A549 (cell line): Measurements from ENCODE around the gene ABO. TPM values are rescaled to one million over a fixed set of nuclear protein-coding genes. Genes with fewer than 3 reads are reported as not detected.

ENCODE experiments used
- ATAC-seq, 2 experiments: fragments of 200-7000 bp in 1 of 2; fragments of >200 bp in 1 of 2; cut with Nextera tagmentation in 1 of 2; cut with Tn5 transposase in 1 of 2; 3 replicates each; pipeline versions ENCODE4 v1.8.0 to v1.9.1; 2018 to 2020; ENCODE audit warnings: mild to moderate bottlenecking in 1 of 2, moderate library complexity in 1 of 2
- CTCF ChIA-PET: fragments of 300-600 bp; sonication (Branson Sonifier 250); formaldehyde crosslinking; extraction: SDS; loops from one replicate; lab custom pipeline; 2021; ENCODE audit warnings: antibody characterized with exemption, inconsistent platforms; lab: Yijun Ruan, JAX
- POLR2A ChIA-PET: fragments of 350-600 bp; formaldehyde crosslinking; extraction: SDS; loops from one replicate; lab custom pipeline; 2021; ENCODE audit warnings: antibody characterized with exemption, inconsistent platforms; lab: Yijun Ruan, JAX
- DNase-seq, 2 experiments: peaks; one replicate each; pipeline versions ENCODE4 v3.0.0 to v3.0.0-alpha.2; 2011 to 2016; ENCODE audit warnings: low read depth in 1 of 2, low spot score in 1 of 2
- FAIRE-seq: peaks from 2 replicates; lab custom pipeline; 2011; peaks lifted over from hg19 to GRCh38; lab: Jason Lieb, UNC
- H3K27ac ChIP-seq, 2 experiments: fragments of >200 bp; sonication (Bioruptor Twin); formaldehyde crosslinking; 3 replicates each; pipeline ENCODE4 v1.5.1; 2016 to 2017
- H3K4me1 ChIP-seq: fragments of >200 bp; sonication (Bioruptor Twin); formaldehyde crosslinking; 3 replicates; pipeline ENCODE4 v1.6.1; 2016
- H3K4me2 ChIP-seq: fragments of >200 bp; sonication (Bioruptor Twin); formaldehyde crosslinking; 3 replicates; pipeline ENCODE4 v1.6.1; 2016
- H3K4me3 ChIP-seq: fragments of >200 bp; sonication (Bioruptor Twin); formaldehyde crosslinking; 3 replicates; pipeline ENCODE4 v1.5.1; 2016
- H3K9me3 ChIP-seq: fragments of >200 bp; sonication (Bioruptor Twin); formaldehyde crosslinking; 3 replicates; pipeline ENCODE4 v1.6.1; 2016
- ATOH8 ChIP-seq: fragments of 250-450 bp; sonication (Bioruptor Pico); IDR thresholded peaks from 2 replicates; pipeline ENCODE4 v1.5.0; 2020; ENCODE audit warnings: low read depth, mild to moderate bottlenecking, moderate library complexity
- CHD2 ChIP-seq: fragments of 150-350 bp; IDR thresholded peaks from 2 replicates; pipeline ENCODE4 v1.6.1; 2014; ENCODE audit warnings: low read length; ENCODE audit not compliant: partially characterized antibody
- EHF ChIP-seq: fragments of 250-450 bp; sonication (Bioruptor Pico); IDR thresholded peaks from 2 replicates; pipeline ENCODE4 v1.5.0; 2020; ENCODE audit warnings: mild to moderate bottlenecking
- EHMT2 ChIP-seq: fragments of 200-600 bp; sonication (generic); IDR thresholded peaks from 2 replicates; pipeline ENCODE4 v1.6.1; 2016; ENCODE audit warnings: antibody characterized with exemption, low read depth, mild to moderate bottlenecking, moderate library complexity
- EP300 ChIP-seq, 2 experiments: fragments of >200 bp; sonication (Bioruptor Twin); formaldehyde crosslinking; IDR thresholded peaks; 2 replicates in 1 of 2; 3 replicates in 1 of 2; pipeline ENCODE4 v1.6.1; 2016 to 2017
- HES2 ChIP-seq: fragments of >200 bp; sonication (Bioruptor Twin); formaldehyde crosslinking; IDR thresholded peaks from 2 replicates; pipeline ENCODE4 v1.6.1; 2016
- HEYL ChIP-seq: fragments of 250-450 bp; sonication (Bioruptor Pico); IDR thresholded peaks from 2 replicates; pipeline ENCODE4 v1.8.0; 2021; ENCODE audit warnings: mild to moderate bottlenecking, moderate library complexity
- HOXB13 ChIP-seq: fragments of 250-450 bp; sonication (Bioruptor Pico); IDR thresholded peaks from 2 replicates; pipeline ENCODE4 v1.5.0; 2020; ENCODE audit warnings: low read depth, mild to moderate bottlenecking, moderate library complexity
- HOXB5 ChIP-seq: fragments of 250-450 bp; sonication (Bioruptor Pico); IDR thresholded peaks from 2 replicates; pipeline ENCODE4 v1.5.0; 2020; ENCODE audit warnings: mild to moderate bottlenecking, moderate library complexity
- JUN ChIP-seq, 2 experiments: fragments of >200 bp; sonication (Bioruptor Twin); formaldehyde crosslinking; IDR thresholded peaks; 2 replicates in 1 of 2; 3 replicates in 1 of 2; pipeline ENCODE4 v1.6.1; 2016 to 2017
- KDM5A ChIP-seq: fragments of 200-600 bp; sonication (generic); IDR thresholded peaks from 2 replicates; pipeline ENCODE4 v1.6.1; 2016; ENCODE audit warnings: antibody characterized with exemption, mild to moderate bottlenecking
- MAX ChIP-seq: IDR thresholded peaks from 2 replicates; pipeline ENCODE4 v1.6.1; 2012
- MAZ ChIP-seq: fragments of 150-350 bp; IDR thresholded peaks from 2 replicates; pipeline ENCODE4 v1.6.1; 2014; ENCODE audit warnings: antibody characterized with exemption, low read depth, low read length, borderline replicate concordance
- NPAS2 ChIP-seq: fragments of 250-450 bp; sonication (Bioruptor Pico); IDR thresholded peaks from 2 replicates; pipeline ENCODE4 v1.8.0; 2022; ENCODE audit warnings: mild to moderate bottlenecking, moderate library complexity, borderline replicate concordance
- POLR2A ChIP-seq: IDR thresholded peaks from 2 replicates; pipeline ENCODE4 v1.6.1; 2012; ENCODE audit warnings: mild to moderate bottlenecking, low read length
- RCOR1 ChIP-seq: fragments of 150-350 bp; IDR thresholded peaks from 2 replicates; pipeline ENCODE4 v1.6.1; 2014; ENCODE audit warnings: antibody characterized with exemption, low read length, low read depth
- REST ChIP-seq: fragments of 200-600 bp; sonication (generic); IDR thresholded peaks from 2 replicates; pipeline ENCODE4 v1.6.1; 2016; ENCODE audit warnings: antibody characterized with exemption, mild to moderate bottlenecking, moderate library complexity
- RFX5 ChIP-seq: fragments of 450-650 bp; IDR thresholded peaks from 2 replicates; pipeline ENCODE4 v1.7.1; 2014; ENCODE audit warnings: antibody characterized with exemption, mild to moderate bottlenecking, moderate library complexity
- USF2 ChIP-seq: fragments of 450-650 bp; IDR thresholded peaks from 2 replicates; pipeline ENCODE4 v1.6.1; 2014; ENCODE audit warnings: antibody characterized with exemption
- ZFP36 ChIP-seq: fragments of 450-650 bp; IDR thresholded peaks from 2 replicates; pipeline ENCODE4 v1.6.1; 2014; ENCODE audit warnings: borderline replicate concordance; ENCODE audit not compliant: partially characterized antibody
- WGBS: methylation state at CpG from one replicate; pipeline ENCODE4 v1.1.6; 2017; ENCODE audit errors: missing lambda C conversion rate; 5-methylcytosine and 5-hydroxymethylcytosine counted together
- polyA plus RNA-seq, 4 experiments: library from polyadenylated mRNA; depleted of rRNA in 3 of 4; stranded (reverse); fragments of >200 nt; fragmentation: RNase III in 1 of 4; extraction: RNeasy Plus Mini Kit Qiagen cat#74134 plus additional on column Dnase treatment in 1 of 4; gene quantifications; 2 replicates in 3 of 4; 3 replicates in 1 of 4; pipeline ENCODE4 v1.2.3, GENCODE V29; 2011 to 2017
- TF ChIP-seq, protein P1 (sequence below): IDR thresholded peaks from 2 replicates; pipeline ENCODE4 v1.6.1; 2012; ENCODE audit warnings: low read depth, borderline replicate concordance

Gene ABO
- polyA plus RNA-seq, 2 of the 4 experiments (the other 2 are of a cell fraction): not detected

GRCh38 chr9:133264235-133264764, 10.7 kb downstream of the ABO start:
- TF ChIP-seq EP300 (IDR thresholded peaks at IDR 0.05): no peak
- no peak for TF ChIP-seq RFX5
- TF ChIP-seq EHF (CRISPR knock-in tag): no peak
- no peak for TF ChIP-seq HEYL
- no peak for TF ChIP-seq NPAS2
- TF ChIP-seq REST: no peak
- no peak for TF ChIP-seq HOXB5 (CRISPR knock-in tag)
- no peak for TF ChIP-seq HES2
- no peak for TF ChIP-seq EHMT2
- TF ChIP-seq, protein P1, sequence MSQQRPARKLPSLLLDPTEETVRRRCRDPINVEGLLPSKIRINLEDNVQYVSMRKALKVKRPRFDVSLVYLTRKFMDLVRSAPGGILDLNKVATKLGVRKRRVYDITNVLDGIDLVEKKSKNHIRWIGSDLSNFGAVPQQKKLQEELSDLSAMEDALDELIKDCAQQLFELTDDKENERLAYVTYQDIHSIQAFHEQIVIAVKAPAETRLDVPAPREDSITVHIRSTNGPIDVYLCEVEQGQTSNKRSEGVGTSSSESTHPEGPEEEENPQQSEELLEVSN: no peak
- TF ChIP-seq ATOH8 (CRISPR knock-in tag): no peak
- no peak for TF ChIP-seq MAZ
- no peak for TF ChIP-seq RCOR1
- TF ChIP-seq USF2: no peak
- TF ChIP-seq POLR2A: no peak
- TF ChIP-seq JUN (IDR thresholded peaks at IDR 0.05): no peak
- TF ChIP-seq, all 56 proteins: peak for 0
- no peaks in the 10 kb centered on the region for H3K9me3 ChIP-seq
- H3K4me2 ChIP-seq: no peak overlapping the region
- H3K4me1 ChIP-seq: no peaks in the 10 kb centered on the region
- ATAC-seq (no peak), FAIRE-seq (no peak), DNase-seq (no peak)
- no peak overlapping the region for H3K4me3 ChIP-seq
- CTCF ChIA-PET: interaction anchor here (0.9 to 1.8 kb wide), 4 partner anchors 12 to 78 kb away, joined by 3 to 6 read pairs (median 4); no protein-coding TSS in a partner anchor
- POLR2A ChIA-PET: no interaction called here
- 69% methylated on average over 8 of the region's 8 CpGs for WGBS
- H3K27ac ChIP-seq: no peak overlapping the region

DNA sequence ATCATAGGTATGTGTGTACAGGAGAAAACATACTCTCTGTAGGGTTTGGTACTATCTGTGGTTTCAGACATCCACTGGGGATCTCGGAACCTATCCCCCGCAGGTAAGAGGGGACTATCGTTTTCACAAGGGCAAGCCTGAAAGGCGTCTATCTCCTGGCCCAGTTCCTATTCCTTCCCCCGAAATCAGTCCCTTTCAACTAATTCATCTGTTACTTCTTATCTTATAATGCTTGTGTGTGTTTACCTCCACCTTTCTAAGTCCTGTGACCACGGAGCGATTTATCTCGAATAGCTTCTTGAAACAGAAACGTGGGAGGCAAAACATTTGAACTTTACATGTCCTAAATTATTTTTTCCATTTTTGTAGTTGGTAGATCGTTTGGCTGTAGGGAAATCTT, 11.4 kb downstream of the ABO start:
- no peak overlapping the region for H3K4me2 ChIP-seq
- 57% methylated on average over 10 of the region's 10 CpGs for WGBS
- FAIRE-seq: no peak
- H3K4me3 ChIP-seq: no peak overlapping the region
- no peak for ATAC-seq
- ChIA-PET CTCF (interaction anchor here (0.9 to 1.8 kb wide), 3 partner anchors 11 to 24 kb away, joined by 3 to 6 read pairs (median 4); no protein-coding TSS in a partner anchor), POLR2A (no interaction called here)
- DNase-seq: no peak
- H3K4me1 ChIP-seq: no peaks in the 10 kb centered on the region
- TF ChIP-seq JUN (IDR thresholded peaks at IDR 0.05) (no peak), KDM5A (no peak), ZFP36 (no peak), HEYL (no peak), MAX (no peak), HOXB13 (CRISPR knock-in tag) (no peak), HOXB5 (CRISPR knock-in tag) (no peak), REST (no peak), EHMT2 (no peak), CHD2 (no peak)
- H3K27ac ChIP-seq: no peak overlapping the region
- no peaks in the 10 kb centered on the region for H3K9me3 ChIP-seq
